Measurements from ENCODE around the gene TCF21.
"Not testable (repeated sequence)": the region's sequence is repeated elsewhere in the genome, so short reads cannot be mapped to it uniquely, and the experiment has no call there.

The TCF21 gene

DNA sequence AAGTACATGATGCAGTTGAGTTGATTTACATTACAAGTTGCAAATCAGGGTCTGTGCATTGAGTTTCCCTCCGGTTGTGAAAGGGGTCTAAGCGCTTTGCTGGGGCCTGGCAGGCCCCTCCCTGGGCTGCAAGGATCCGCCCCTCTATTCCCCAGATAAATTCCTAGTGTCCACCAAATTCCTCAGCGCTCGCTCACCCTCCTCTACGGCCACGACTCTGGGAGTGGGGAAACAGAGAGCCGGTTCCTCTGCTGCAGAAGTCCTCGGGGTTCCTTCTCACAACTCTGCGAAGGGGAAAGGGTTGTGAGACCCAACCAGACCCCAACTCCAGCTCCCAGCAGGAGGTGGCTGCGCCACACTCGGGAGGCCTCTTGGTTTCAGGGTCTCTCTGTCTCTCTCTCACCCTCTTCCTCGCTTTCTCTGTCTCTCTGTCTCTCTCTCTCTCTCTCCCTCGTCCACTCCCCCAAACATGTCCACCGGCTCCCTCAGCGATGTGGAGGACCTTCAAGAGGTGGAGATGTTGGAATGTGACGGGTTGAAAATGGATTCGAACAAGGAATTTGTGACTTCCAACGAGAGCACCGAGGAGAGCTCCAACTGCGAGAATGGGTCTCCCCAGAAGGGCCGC, at the start of gene TCF21:
TSS of gene TCF21 (plus strand) at position 185 of the 628 bp plus-strand sequence. CDS start at position 470, 285 bp downstream.
- FAIRE-seq: no peak

DNA sequence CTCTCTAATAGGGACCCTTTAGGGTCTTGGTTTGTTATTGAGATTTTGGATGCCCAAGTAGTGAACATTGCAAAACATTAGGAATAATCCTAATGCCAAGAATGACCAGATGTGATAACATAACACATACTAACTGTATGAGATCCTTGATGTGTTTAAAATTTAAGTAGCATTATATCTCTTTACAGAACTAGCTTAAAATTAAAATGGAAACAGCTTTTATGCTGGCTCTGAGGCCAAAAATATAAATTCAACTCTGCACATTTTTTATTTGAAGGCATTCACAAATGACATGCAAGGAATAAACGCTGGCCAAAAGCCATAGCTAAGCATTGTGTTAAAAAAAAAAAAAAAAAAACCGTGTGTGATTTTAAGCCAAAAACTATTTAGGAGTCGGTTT, 47.7 kb upstream of the TCF21 start:
- FAIRE-seq: no peak

DNA sequence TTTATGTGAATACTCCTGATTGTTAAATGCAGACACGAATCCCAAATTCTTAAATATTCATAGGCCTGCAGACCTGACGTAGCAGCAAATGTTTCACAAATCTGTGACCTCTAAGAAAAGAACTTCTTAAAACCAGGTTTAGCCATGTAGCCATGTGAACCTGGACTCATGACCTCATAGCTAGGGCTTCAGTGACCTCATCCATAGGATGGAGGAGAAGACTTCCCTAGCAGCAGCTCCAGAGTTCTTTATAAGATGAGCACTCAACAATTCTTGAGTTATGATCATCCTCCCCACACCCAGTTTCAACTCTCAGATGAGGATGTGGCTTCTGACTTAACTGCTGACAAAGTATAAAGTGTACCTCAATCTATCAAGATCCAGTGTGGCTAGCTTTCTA, 45.8 kb upstream of the TCF21 start:
- no peak for FAIRE-seq

DNA sequence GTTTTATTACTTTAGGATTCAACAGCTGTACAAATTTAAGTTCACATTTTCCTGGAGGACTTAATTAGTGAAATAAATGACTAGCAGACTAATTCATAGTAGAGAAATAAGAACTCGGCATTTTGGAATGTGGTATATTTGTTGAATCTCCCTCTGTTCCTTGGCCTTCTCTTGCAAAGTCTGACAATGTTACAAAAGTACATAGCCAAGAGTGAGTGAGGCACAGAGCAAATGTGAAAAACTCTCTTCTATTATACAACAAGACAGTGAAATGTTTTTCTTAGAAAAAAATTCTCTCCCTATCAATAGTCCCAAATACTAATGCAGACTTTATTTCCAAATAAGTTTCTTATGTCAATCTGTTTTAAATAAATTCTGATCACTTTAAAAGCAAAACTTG, 44.2 kb upstream of the TCF21 start:
- FAIRE-seq: no peak

DNA sequence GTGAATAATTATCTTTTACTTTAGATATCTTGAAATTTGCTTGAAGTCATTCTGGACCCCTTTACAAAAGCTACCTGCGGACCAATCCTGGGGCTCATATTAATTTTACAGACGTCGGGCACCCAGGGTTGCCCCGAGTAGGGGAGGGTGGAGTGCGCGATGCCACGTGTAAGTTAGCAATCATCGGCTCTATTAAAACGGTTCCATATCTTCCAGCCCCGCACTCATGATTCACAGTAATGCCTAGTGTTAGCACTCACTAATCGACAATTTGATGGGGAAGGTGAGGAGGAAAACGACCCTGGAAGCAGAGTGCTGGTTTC, 34.9 kb upstream of the TCF21 start:
- FAIRE-seq: no peak

DNA sequence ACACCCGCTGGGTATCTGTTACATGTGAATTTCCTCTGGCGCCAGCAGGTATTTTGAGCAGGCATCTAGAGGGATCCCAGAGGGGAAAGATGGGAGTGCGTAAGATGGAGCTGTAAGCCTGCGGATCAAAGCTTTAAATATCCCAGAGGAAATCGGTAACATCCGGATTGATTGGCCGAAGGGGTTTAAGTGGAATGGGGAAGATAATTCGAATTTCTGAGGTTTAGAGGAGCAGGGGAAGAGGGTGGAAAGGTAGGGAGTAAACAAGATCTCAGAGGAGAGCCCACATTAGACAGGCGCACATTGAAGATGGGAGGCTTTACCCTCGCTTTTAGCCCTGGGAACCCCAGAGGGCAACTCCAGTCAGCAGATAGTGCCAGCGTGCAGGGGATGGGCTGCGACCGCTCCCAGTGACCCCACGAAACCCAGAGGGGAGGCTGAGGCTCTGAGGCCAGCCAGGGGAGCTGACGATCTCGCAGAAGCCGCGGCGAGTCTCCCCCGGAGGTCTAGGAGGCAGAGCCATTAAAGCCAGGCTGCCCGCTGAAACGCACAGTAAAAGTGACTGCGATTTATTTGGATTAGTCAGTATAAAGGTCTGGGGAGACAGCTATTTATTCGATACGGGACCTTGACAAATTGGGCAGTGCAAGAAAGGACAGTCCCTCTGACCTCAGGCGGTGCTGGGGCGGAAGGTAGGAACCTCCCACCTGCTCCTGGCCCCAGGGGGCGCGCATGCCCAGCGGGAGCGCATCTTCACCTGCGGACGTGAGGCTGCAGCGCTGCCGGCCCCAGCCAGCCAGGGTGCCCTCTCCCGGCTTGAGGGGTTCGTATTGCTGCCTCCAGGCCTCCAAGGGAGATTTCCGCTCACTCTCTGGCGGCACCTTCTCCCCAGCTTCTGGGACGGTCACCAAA, 34.3 kb upstream of the TCF21 start:
- FAIRE-seq: no peak

DNA sequence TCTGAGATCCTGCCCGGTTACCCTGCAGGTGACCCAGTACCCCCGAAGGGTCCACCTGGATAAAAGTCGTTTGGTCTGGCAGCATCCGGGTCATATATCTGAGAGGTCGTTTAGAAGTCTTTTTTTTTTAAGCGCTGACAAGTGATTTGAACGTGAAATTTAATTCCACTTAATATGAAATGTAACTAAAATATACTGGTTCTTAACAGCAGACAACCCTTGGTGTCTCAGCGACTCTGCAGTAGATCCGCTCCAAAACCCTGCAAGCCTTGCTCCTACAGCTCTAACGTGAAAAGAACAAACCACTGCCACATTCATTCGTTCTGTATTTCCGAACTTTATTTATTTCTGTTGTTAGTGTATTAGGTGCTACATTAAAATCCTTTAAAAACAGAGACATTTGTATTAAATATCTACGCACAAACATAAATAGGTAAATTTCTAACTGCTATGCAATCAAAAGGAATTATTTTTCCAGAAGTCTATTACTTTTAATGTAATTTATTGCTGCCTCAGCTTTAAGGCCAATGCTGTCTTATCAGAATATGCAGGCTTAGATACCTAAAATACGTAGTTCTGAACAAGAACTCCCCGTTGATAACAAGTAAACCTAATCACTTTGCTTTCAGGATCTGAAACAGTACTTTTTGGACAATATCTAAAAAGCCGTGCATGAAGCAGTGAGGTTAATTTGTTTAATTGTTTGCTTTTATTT, 33.5 kb upstream of the TCF21 start:
- FAIRE-seq: no peak

DNA sequence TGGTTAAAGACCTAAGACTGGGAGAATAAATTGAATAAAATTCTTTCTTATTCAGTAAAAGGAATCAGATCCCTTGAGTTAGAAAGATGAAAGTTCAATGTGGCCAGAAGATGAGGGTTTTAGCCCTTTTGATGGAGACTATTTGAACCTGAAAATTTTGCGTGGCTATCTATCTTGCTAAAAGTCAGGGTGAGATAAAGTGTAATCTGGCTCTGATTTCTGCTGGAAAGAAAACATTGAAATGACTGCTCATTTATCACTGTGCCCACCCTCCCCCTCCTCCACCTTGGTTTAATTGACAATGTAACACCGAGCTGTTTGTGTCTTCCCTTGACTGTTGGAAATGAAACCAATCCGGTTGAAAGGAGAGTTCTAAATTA, 32.9 kb upstream of the TCF21 start:
- FAIRE-seq: no peak

DNA sequence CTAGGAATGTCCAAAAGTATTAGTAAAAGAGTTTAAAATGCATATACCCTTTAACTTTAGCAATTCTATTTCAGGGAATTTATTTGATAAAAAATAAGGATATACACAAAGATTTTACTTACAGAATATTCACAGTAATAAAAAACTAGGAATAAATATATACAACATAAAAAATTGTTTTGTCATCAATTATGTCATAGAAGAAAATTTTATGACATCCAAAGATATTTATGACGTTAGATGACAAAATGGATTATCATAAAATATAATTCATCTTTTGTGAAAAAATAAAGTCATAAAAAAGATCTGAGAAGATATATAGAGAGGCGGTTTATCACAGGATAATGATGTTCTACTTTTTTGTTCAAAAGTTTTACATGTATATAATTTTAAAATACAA, 32.0 kb upstream of the TCF21 start:
- peak; percentile 40 for FAIRE-seq

DNA sequence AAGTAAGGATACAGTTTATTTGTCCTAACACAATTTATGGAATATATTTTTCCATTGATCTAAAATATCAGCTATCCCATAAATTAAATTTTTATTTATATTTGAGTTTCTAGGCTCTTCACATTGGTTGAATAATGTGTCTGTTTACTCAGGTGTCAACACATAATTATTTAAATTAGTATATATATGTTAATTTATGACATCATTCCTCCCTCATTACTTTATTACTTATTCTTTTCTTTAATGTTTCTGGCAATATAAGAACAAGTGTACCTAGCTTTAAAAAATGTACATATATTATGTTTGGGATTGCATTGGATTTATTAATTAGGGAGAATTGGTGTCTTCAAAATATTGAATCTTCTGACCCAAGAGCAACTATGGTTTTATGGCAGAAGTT, 31.2 kb upstream of the TCF21 start:
- FAIRE-seq: peak; percentile 6

DNA sequence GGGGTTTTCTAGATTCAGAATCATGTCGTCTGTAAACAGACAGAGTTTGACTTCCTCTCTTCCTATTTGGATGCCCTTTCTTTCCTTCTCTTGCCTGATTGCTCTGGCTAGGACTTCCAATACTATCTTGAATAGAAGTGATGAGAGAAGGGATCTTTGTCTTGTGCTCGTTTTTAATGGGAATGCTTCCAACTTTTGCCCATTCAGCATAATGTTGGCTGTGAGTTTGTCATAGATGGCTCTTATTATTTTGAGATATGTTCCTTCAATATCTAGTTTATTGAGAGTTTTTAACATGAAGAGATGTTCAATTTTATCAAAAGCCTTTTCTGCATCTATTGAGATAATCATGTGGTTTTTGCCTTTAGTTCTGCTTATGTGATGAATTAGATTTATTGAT, 27.6 kb upstream of the TCF21 start:
- FAIRE-seq: not testable (repeated sequence)

DNA sequence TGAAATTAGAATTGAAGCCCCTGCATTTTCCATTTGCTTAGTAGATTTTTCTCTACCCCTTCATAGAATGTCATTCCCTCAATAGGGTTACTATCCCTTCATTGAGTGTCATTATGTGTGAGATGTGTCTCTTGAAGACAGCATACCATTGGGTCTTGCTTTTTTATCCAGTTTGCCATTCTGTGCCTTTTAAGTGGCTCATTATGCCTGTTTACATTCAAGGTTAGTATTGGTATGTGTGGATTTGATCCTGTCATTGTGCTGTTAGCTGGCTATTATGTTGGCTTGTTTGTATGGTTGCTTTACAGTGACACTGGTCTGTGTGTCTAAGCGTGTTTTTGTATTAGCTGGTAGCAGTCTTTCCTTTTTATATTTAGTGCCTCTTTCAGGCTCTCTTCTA, 25.7 kb upstream of the TCF21 start:
- no peak for FAIRE-seq

DNA sequence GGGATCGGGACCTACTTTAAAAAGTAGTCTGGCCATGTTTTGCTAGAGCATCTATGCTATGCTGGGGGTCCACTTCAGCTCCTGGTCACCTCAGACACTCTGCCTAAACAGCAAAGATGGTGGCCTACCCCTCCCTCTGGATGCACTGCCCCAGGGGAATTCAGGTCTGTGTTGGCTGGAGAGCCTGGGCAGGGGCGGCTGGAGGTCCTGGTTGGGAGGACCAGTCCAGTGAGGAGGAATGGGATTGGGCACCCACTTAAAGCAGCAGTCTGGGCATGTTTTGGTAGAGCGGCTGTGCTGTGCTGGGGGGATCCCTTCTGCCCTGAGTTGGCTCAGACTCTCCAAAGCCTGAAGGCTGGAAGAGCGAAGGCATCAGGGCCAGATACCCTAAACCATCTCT, 23.2 kb upstream of the TCF21 start:
- no peak for FAIRE-seq

DNA sequence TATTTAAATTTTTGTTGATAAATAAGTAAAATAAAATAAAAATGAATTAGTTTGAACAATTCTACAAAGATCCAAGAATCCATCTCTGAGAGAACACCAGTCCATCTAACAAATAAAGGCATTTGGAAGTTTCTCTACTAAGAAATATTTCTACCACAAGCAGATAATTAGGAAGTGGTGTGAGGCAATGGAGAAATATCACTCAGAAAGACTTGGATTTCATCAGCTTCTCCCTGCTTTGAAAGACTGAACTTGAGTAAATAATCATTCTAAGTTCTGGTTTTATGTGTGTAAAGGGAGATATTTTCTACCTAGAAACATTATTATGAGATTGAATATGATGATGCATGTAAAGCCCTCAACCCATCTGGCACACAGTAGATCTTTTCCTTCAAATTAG, 17.8 kb upstream of the TCF21 start:
- FAIRE-seq: no peak

DNA sequence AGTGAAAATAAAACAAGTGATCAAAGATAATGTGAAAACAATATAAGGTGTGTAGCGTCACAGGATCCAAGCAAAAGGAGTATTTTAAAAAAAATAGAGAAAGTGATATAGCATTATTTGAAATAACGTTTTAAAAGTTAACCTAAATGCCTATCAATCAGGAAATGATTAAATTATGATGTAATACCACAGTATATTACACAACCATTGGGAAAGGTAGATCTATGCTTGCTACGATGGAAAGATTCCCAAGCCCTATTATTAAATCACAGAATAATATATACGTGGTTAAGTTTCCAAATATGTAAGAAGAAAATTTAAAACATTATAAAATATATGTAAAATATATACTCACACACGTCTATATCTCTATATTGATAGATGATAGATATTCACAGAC, 15.4 kb upstream of the TCF21 start:
- no peak for FAIRE-seq

DNA sequence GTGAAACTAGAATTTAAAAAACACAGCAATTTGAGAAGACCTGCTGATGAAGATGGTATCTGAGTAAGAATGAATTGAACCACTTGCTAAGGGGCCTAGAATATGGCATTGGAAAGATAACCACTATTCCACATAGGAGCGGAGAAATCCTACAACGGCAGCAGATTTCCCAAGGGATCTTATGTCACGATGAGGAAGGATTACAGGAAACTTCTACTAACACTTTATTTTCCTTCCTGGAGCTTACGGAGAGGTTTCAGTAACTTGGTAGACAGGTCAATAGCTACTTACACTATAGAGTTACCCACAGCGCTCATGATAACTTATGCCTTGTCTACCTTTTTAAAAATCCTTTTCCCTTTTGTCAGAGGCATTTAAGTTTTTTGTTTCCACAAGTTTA, 11.8 kb upstream of the TCF21 start:
- FAIRE-seq: no peak

DNA sequence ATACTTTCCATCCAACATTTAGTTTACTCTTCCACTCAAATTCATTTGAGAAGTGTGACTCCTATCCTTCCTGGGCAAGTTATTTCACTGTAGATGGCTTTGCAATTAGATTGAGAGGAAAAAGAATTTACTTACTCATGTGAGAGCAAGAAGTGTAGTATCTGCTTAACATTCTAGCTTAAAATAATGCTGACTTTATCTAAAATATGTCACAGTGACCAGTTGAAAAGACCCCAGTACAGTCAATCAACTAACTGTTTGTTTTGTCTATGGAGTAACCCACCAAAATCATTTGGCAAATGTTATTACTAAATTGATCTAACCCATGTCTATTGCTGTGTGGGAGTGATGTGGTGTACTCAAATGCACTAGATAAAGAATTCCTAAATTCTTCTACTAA, 8.9 kb upstream of the TCF21 start:
- FAIRE-seq: no peak

DNA sequence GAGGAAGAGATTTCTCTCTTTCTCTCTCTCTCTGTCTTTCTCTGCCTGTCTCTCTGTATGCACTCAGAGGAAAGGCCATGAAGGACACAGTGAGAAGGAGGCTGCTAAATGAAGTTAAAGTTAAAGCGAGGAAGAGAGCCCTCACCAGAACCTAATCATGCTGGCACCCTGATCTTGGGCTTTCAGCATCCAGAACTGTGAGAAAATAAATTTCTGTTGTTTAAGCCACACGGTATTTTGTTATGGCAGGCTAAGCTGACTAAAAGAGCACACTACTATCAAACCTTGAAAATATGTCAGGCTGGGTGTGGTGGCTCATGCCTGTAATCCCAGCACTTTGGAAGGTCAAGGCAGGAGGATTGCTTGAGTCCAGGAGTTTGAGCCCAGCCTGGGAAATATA, 8.0 kb upstream of the TCF21 start:
- no peak for FAIRE-seq

DNA sequence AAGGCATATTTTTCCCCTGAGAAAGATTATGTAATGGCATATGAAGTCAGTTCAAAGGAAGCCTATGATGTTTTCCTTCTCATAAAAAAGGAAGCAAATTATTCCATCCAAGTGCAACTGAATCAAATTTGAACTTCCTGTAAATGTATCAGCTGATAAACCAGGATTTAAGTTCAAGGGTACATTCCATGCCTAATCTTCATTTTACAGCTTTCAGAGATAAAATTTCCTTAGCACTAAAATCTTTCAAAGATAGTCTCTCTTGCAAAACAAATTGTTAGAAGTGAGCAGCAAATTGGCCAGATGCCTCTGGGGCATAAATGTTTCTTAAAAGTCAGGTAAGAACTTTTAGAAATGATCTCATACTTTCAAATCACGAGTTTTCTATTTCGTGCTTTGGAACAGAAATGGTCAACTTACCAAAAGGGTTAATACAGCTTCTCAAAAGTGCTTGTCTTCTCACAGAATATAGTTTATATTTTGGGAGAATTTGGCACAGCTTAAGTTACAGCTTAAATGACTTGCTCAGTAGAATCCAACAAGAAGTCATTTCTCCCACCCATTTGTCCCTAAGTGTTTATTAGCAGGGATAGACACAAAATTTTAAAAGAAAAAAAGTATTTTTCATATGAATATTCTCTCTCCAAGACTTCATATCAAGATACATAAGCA, 2.7 kb upstream of the TCF21 start:
- FAIRE-seq: no peak

DNA sequence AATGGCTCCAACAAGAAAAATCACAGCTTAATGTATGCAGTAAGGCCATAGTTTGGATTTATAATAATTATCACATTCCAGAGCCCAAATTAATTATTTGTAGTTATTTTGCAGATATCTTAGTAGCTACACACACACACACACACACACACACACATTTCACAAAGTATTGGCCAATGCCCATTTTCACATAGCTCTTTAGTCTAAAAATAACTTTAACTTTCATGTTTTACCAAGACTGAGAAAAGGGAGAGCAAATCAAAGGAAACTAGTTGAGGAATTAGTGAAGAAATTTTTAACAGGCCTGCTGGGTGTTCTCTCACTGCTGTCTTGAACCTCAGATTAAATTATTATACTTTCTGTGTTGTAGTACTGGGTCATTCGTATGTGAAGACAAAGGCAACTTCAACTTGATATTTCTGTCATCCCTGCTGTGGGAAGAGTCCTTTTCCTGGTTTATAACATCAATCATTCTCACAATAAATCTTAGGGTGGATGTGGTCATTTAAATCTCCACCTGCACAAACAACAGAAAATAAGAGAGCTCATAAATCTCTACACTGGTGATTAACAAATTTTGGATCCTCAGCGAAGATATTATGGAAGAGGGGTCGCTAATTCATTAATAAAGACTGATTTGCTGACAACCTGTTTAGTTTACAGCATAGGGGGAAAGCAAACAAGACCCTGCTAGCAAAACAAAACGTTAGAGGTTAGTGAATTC, 1.6 kb upstream of the TCF21 start:
- FAIRE-seq: no peak

DNA sequence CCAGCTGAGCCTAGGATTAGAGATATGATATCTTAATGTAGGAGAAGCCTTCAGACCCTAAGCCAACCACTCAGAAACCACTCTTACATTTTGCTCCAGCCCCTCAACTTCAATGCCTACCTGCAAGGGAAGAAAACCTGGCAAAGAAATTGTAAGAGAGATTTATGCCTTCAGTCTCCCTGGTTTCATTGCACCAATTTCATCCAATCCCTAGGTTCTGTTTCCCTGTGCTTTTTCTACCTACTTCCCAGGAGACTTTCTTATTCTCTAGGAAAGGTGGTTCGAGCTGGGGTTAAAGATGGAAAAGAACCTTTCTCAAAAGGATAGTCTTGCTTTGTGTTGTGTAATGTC, 1.1 kb upstream of the TCF21 start:
- no peak for FAIRE-seq

DNA sequence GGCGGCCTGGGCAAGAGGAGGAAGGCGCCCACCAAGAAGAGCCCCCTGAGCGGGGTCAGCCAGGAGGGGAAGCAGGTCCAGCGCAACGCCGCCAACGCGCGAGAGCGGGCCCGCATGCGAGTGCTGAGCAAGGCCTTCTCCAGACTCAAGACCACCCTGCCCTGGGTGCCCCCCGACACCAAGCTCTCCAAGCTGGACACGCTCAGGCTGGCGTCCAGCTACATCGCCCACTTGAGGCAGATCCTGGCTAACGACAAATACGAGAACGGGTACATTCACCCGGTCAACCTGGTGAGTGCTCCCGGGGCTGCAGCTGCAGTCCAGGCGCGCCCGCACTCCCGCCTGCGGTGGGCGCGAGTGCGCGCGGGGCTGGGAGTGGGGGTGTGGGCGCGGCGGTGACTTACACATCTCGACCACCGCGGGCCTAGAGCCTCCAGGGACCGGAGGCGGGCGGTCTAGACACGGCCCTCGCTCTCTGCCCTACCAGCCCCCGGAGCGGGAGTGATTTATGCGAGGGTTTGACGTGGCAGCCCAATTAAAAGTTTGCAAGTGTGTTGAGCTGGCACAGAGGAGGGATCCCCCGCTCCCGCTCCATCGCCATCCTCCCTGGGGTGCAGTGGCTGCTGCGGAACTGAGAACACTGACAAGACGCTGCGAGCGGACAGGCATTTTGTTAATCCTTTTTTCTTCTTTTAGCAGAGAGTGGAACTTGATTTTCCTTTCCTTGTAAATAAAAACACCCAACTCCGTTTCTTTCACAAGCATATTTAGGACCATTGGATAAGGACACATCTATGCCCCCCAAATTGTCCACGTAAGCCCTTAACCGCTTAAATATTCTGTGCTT, 867 bp downstream of the TCF21 start:
- no peak for FAIRE-seq

All from G401.6 (cell line).